ENCODE results near the gene TRIM69.
"Not testable (repeated sequence)": the region's sequence is repeated elsewhere in the genome, so short reads cannot be mapped to it uniquely, and the experiment has no call there.

Gene TRIM69

DNA sequence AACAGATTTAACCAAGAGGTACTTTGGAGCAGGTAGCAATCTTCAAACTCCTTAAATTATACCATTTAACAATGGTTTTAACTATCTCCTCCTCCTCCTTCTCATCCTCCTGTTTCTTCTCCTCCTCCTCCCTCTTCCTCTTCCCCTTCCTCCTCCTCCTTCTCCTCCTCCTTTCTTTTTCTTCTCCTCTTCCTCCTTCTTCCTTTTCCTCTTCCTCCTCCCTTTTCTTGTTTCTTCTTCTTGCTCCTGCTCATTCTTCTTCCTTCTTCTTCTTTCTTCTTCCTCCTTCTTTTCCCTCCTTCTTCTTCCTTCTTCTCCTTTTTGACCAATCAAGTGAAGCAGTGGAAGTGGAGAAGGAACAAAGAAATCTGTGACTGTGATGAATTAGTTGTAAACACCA, 39.3 kb upstream of the TRIM69 start:
- Histone ChIP-seq H3K4me3 (ENCODE audit: control insufficient read depth in 1 of 7, extremely low read depth in 1 of 7, insufficient read depth in 4 of 7, low read depth in 2 of 7, low read length in 6 of 7) (no peak overlapping the region), H3K27me3 (replicated peaks in 2 of 5; ENCODE audit: control insufficient read depth in 4 of 5, insufficient read depth in 5 of 5, low read length in 4 of 5) (no peaks in the 10 kb centered on the region), H3K4me1 (ENCODE audit: control extremely low read depth in 1 of 4, control insufficient read depth in 4 of 4, insufficient read depth in 4 of 4, low read length in 3 of 4) (no peaks in the 10 kb centered on the region), H3K27ac (ENCODE audit: insufficient read depth in 1 of 2, low read depth in 1 of 2, low read length in 2 of 2, poor library complexity in 1 of 2, severe bottlenecking in 2 of 2) (no peak overlapping the region), H3K36me3 (ENCODE audit: control insufficient read depth in 4 of 4, insufficient read depth in 4 of 4, low read length in 3 of 4) (no peaks in the 10 kb centered on the region), H3K9me3 (ENCODE audit: control extremely low read depth in 1 of 5, control insufficient read depth in 4 of 5, insufficient read depth in 2 of 5, low read depth in 1 of 5, low read length in 4 of 5) (peaks cover 0 to 6% (median 0%) of the 10 kb centered on the region in 5 experiments)
- POLR2A ChIA-PET: interaction anchor here (0.8 kb wide), 1 partner anchor 14 kb away, joined by 4 read pairs; the partner anchor contains the start of genes B2M and PATL2
- DNase-seq: no peak
- CTCF ChIA-PET: interaction anchor here (1.2 to 2.4 kb wide), 3 partner anchors 12 to 34 kb away, joined by 3 to 11 read pairs (median 3); partner anchors contain the start of gene SPG11

DNA sequence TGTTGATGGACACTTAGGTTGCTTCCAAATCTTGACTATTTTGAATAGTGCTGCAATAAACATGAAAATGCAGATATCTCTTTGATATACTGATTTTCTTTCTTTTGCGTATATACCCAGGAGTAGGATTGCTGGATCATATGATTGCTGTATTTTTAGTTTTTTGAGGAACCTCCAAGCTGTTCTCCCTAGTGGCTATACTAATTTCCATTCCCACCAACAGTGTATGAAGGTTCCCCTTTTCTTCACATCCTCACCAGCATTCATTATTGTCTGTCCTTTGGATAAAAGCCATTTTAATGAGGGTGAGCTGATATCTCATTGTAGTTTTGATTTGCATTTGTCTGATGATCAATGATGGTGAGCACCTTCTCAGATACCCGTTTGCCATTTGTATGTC, 37.7 kb upstream of the TRIM69 start:
- Histone ChIP-seq H3K4me1 (ENCODE audit: control extremely low read depth in 1 of 4, control insufficient read depth in 4 of 4, insufficient read depth in 4 of 4, low read length in 3 of 4) (no peaks in the 10 kb centered on the region), H3K36me3 (ENCODE audit: control insufficient read depth in 4 of 4, insufficient read depth in 4 of 4, low read length in 3 of 4) (no peaks in the 10 kb centered on the region), H3K27me3 (replicated peaks in 2 of 5; ENCODE audit: control insufficient read depth in 4 of 5, insufficient read depth in 5 of 5, low read length in 4 of 5) (no peaks in the 10 kb centered on the region), H3K27ac (ENCODE audit: insufficient read depth in 1 of 2, low read depth in 1 of 2, low read length in 2 of 2, poor library complexity in 1 of 2, severe bottlenecking in 2 of 2) (no peak overlapping the region), H3K4me3 (ENCODE audit: control insufficient read depth in 1 of 7, extremely low read depth in 1 of 7, insufficient read depth in 4 of 7, low read depth in 2 of 7, low read length in 6 of 7) (no peak overlapping the region), H3K9me3 (ENCODE audit: control extremely low read depth in 1 of 5, control insufficient read depth in 4 of 5, insufficient read depth in 2 of 5, low read depth in 1 of 5, low read length in 4 of 5) (peaks cover 0 to 8% (median 0%) of the 10 kb centered on the region in 5 experiments)
- ChIA-PET CTCF (interaction anchor here (0.8 to 1.4 kb wide), 2 partner anchors 34 to 35 kb away, joined by 3 to 6 read pairs; partner anchors contain the start of gene SPG11), POLR2A (no interaction called here)
- no CpG with 5 or more reads among the region's 2 CpGs for WGBS (ENCODE audit: insufficient coverage)
- DNase-seq: no peak

DNA sequence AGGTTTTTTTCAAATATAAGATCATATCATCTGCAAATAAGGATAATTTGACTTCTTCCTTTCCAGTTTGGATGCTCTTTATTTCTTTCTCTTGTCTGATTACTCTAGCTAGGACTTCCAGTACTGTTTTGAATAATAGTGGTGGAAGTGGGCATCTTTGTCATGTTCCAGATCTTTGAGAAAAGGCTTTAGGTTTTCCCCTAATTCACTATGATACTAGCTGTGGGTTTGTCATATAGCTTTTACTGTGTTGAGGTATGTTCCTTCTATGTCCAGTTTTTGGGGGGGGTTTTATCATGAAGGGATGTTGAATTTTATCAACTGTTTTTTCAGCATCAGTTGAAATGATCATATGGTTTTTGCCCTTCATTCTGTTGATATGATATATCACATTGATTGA, 35.7 kb upstream of the TRIM69 start:
- H3K4me3 ChIP-seq (ENCODE audit: control insufficient read depth in 1 of 7, extremely low read depth in 1 of 7, insufficient read depth in 4 of 7, low read depth in 2 of 7, low read length in 6 of 7); CTCF ChIA-PET; H3K36me3 ChIP-seq (ENCODE audit: control insufficient read depth in 4 of 4, insufficient read depth in 4 of 4, low read length in 3 of 4); H3K27ac ChIP-seq (ENCODE audit: insufficient read depth in 1 of 2, low read depth in 1 of 2, low read length in 2 of 2, poor library complexity in 1 of 2, severe bottlenecking in 2 of 2); H3K4me1 ChIP-seq (ENCODE audit: control extremely low read depth in 1 of 4, control insufficient read depth in 4 of 4, insufficient read depth in 4 of 4, low read length in 3 of 4); POLR2A ChIA-PET; DNase-seq; H3K27me3 ChIP-seq (replicated peaks in 2 of 5; ENCODE audit: control insufficient read depth in 4 of 5, insufficient read depth in 5 of 5, low read length in 4 of 5): not testable (repeated sequence)
- peaks cover 0 to 12% (median 3%) of the 10 kb centered on the region in 5 experiments for H3K9me3 ChIP-seq (ENCODE audit: control extremely low read depth in 1 of 5, control insufficient read depth in 4 of 5, insufficient read depth in 2 of 5, low read depth in 1 of 5, low read length in 4 of 5)

DNA sequence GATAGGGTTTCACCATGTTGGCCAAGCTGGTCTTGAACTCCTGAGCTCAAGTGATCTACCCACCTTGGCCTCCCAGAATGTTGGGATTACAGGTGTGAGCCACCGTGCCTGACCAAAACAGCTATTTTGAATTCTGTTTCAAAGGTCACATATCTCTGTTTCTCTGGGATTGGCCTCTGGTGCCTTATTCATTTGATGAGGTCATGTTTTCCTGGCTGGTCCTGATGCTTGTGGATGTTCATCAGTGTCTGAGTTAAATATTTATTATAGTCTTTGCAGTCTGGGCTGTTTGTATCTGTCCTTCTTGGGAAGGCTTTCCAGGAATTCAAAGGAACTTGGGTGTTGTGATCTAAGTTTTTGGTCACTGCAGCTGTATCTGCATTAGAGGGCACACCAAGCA, 30.3 kb upstream of the TRIM69 start:
- no peak for DNase-seq
- ChIA-PET POLR2A (interaction anchor here (0.6 kb wide), 1 partner anchor 14 kb away, joined by 4 read pairs; no protein-coding TSS in a partner anchor), CTCF (interaction anchor here (1.1 to 1.6 kb wide), 4 partner anchors 13 to 43 kb away, joined by 3 to 6 read pairs (median 6); partner anchors contain the start of gene SPG11)
- Histone ChIP-seq H3K36me3 (ENCODE audit: control insufficient read depth in 4 of 4, insufficient read depth in 4 of 4, low read length in 3 of 4) (peaks cover 0 to 6% (median 3%) of the 10 kb centered on the region in 4 experiments), H3K27ac (ENCODE audit: insufficient read depth in 1 of 2, low read depth in 1 of 2, low read length in 2 of 2, poor library complexity in 1 of 2, severe bottlenecking in 2 of 2) (no peak overlapping the region), H3K4me1 (ENCODE audit: control extremely low read depth in 1 of 4, control insufficient read depth in 4 of 4, insufficient read depth in 4 of 4, low read length in 3 of 4) (peaks cover 3 to 17% (median 9%) of the 10 kb centered on the region in 4 experiments), H3K4me3 (ENCODE audit: control insufficient read depth in 1 of 7, extremely low read depth in 1 of 7, insufficient read depth in 4 of 7, low read depth in 2 of 7, low read length in 6 of 7) (no peak overlapping the region), H3K9me3 (ENCODE audit: control extremely low read depth in 1 of 5, control insufficient read depth in 4 of 5, insufficient read depth in 2 of 5, low read depth in 1 of 5, low read length in 4 of 5) (peaks cover 0 to 10% (median 3%) of the 10 kb centered on the region in 5 experiments), H3K27me3 (replicated peaks in 2 of 5; ENCODE audit: control insufficient read depth in 4 of 5, insufficient read depth in 5 of 5, low read length in 4 of 5) (no peaks in the 10 kb centered on the region)
- 100% methylated on average over 1 of the region's 1 CpG for WGBS (ENCODE audit: insufficient coverage)

DNA sequence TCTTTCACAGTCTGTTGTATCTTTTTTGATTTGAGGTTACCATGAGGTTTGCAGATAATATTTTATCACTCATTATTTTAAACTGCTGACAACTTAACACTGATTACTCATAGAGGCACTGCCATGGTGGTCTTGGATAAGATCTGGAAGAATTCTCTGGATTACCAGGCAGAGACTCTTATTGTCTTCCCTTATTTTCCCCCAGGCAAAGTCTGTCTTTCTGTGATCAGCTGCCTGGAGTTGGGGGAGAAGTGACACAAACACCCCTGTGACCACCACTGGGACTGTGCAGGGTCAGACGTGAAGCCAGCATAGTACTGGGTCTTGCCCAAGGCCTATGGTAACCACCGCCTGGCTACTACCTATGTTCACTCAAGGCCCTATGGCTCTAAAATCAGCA, 29.9 kb upstream of the TRIM69 start:
- Histone ChIP-seq H3K27me3 (replicated peaks in 2 of 5; ENCODE audit: control insufficient read depth in 4 of 5, insufficient read depth in 5 of 5, low read length in 4 of 5) (no peaks in the 10 kb centered on the region), H3K4me3 (ENCODE audit: control insufficient read depth in 1 of 7, extremely low read depth in 1 of 7, insufficient read depth in 4 of 7, low read depth in 2 of 7, low read length in 6 of 7) (no peak overlapping the region), H3K9me3 (ENCODE audit: control extremely low read depth in 1 of 5, control insufficient read depth in 4 of 5, insufficient read depth in 2 of 5, low read depth in 1 of 5, low read length in 4 of 5) (peaks cover 0 to 10% (median 3%) of the 10 kb centered on the region in 5 experiments), H3K36me3 (ENCODE audit: control insufficient read depth in 4 of 4, insufficient read depth in 4 of 4, low read length in 3 of 4) (peaks cover 0 to 6% (median 3%) of the 10 kb centered on the region in 4 experiments), H3K27ac (ENCODE audit: insufficient read depth in 1 of 2, low read depth in 1 of 2, low read length in 2 of 2, poor library complexity in 1 of 2, severe bottlenecking in 2 of 2) (no peak overlapping the region), H3K4me1 (ENCODE audit: control extremely low read depth in 1 of 4, control insufficient read depth in 4 of 4, insufficient read depth in 4 of 4, low read length in 3 of 4) (peaks cover 3 to 17% (median 9%) of the 10 kb centered on the region in 4 experiments)
- no peak for DNase-seq
- ChIA-PET CTCF (interaction anchor here (1.1 to 1.7 kb wide), 4 partner anchors 10 to 43 kb away, joined by 5 to 9 read pairs (median 6); partner anchors contain the start of gene SPG11), POLR2A (no interaction called here)
- 100% methylated on average over 2 of the region's 2 CpGs for WGBS (ENCODE audit: insufficient coverage)

DNA sequence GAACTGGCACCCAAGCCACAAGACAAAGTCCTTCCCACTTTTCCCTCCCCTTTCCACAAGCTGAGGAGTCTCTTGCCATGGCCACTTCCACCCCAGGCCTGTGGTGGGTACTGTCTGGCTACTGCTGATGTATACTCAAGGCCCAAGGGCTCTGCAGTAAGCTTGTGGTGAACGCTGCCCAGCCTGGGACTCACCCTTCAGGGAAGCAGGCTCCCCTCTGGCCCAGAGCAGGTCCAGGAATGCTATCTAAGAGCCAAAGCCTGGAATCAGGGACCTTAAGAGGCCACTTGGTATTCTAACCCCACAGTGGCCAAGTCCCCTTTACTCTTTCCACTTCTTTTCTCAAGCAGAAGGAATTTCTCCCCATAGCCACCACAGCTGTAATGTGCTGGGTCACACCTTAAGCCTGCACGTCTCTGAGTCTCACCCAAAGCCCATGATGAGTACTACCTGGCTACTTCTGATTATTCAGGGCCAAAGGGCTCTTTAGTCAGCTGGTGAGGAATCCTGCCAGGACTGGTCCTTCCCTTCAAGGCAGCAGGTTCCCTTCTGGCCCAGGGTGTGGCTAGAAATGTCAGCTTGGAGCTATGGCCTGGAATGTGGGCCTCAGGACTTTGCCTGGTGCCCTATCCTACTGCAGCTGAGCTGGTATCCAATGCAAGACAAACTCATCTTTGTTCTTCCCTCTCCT, 29.2 kb upstream of the TRIM69 start:
- H3K27me3 ChIP-seq (replicated peaks in 2 of 5; ENCODE audit: control insufficient read depth in 4 of 5, insufficient read depth in 5 of 5, low read length in 4 of 5): no peaks in the 10 kb centered on the region
- WGBS (ENCODE audit: insufficient coverage): 92% methylated on average over 2 of the region's 2 CpGs
- no peak for DNase-seq
- H3K9me3 ChIP-seq (ENCODE audit: control extremely low read depth in 1 of 5, control insufficient read depth in 4 of 5, insufficient read depth in 2 of 5, low read depth in 1 of 5, low read length in 4 of 5): peaks cover 0 to 5% (median 3%) of the 10 kb centered on the region in 5 experiments
- H3K27ac ChIP-seq (ENCODE audit: insufficient read depth in 1 of 2, low read depth in 1 of 2, low read length in 2 of 2, poor library complexity in 1 of 2, severe bottlenecking in 2 of 2): no peak overlapping the region
- no peak overlapping the region for H3K4me3 ChIP-seq (ENCODE audit: control insufficient read depth in 1 of 7, extremely low read depth in 1 of 7, insufficient read depth in 4 of 7, low read depth in 2 of 7, low read length in 6 of 7)
- ChIA-PET CTCF (interaction anchor here (1.6 to 1.7 kb wide), 3 partner anchors 11 to 31 kb away, joined by 4 to 9 read pairs (median 6); no protein-coding TSS in a partner anchor), POLR2A (no interaction called here)
- peaks cover 3 to 17% (median 9%) of the 10 kb centered on the region in 4 experiments for H3K4me1 ChIP-seq (ENCODE audit: control extremely low read depth in 1 of 4, control insufficient read depth in 4 of 4, insufficient read depth in 4 of 4, low read length in 3 of 4)
- H3K36me3 ChIP-seq (ENCODE audit: control insufficient read depth in 4 of 4, insufficient read depth in 4 of 4, low read length in 3 of 4): peaks cover 0 to 6% (median 3%) of the 10 kb centered on the region in 4 experiments

Measured in common myeloid progenitor, CD34-positive (primary cell).